Stimulated activated effector memory CD8-positive, alpha-beta T cell treated with anti-CD3 and anti-CD28 coated beads, Interleukin-12 subunit alpha, Interleukin-12 subunit beta, amount 100 ng/mL, for 72 hours (primary cell): ENCODE data around the gene SYNE4.
"Not testable (repeated sequence)": the region's sequence is repeated elsewhere in the genome, so short reads cannot be mapped to it uniquely, and the experiment has no call there.

Experiments
- ATAC-seq: fragments of 150-1000 bp; cut with Tn5 transposase; 2 replicates; pipeline ENCODE4 v1.10.0; 2021
- DNase-seq, 2 donors: peaks; one replicate each; pipeline ENCODE4 v3.0.0; 2021 to 2022; ENCODE audit warnings: low spot score in 2 of 2
- H3K27ac Mint-ChIP-seq: one replicate; pipeline ENCODE4 v1.8.0; 2022; ENCODE audit warnings: mild to moderate bottlenecking, mixed read lengths
- H3K36me3 Mint-ChIP-seq: one replicate; pipeline ENCODE4 v1.8.0; 2022; ENCODE audit warnings: mild to moderate bottlenecking, mixed read lengths
- H3K4me1 Mint-ChIP-seq: one replicate; pipeline ENCODE4 v1.8.0; 2022; ENCODE audit warnings: mixed read lengths
- H3K4me3 Mint-ChIP-seq: one replicate; pipeline ENCODE4 v1.8.0; 2022; ENCODE audit warnings: mild to moderate bottlenecking, mixed read lengths
- H3K9me3 Mint-ChIP-seq: one replicate; pipeline ENCODE4 v1.8.0; 2022; ENCODE audit warnings: mixed read lengths

SYNE4 gene, protein sequence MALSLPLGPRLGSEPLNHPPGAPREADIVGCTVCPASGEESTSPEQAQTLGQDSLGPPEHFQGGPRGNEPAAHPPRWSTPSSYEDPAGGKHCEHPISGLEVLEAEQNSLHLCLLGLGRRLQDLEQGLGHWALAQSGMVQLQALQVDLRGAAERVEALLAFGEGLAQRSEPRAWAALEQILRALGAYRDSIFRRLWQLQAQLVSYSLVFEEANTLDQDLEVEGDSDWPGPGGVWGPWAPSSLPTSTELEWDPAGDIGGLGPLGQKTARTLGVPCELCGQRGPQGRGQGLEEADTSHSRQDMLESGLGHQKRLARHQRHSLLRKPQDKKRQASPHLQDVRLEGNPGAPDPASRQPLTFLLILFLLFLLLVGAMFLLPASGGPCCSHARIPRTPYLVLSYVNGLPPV

DNA sequence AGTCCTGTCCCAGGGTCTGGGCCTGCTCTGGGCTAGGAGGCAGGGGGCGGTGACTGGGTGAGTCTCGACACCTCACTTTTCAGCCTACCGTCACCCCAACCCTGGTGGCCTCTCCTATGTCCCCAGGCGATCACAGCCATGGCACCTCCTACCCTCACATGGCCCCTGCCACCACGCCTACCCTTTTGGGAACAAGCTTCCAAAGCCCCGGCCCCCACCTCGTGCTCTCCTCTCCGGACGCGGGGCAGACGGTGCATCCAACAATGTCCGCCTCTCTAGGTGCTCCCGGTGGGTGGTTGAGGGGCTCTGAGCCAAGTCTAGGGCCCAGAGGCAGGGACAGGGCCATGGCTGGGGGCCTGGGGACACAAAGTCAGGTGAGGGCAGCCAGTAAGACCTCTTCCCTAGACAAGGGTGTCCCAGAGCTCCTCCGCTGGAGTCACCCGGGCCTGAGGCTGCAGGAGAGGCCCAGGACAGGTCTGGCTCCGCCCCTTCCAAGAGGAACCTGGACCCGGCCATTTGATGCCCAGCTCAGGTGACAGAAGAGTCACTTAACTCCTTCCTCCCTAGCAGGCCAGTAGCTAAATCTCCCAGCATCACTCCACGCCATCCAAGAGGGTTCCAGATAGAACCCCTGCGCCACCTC is at the start of gene SYNE4:
Gene SYNE4 (minus strand): TSS at position 478 of the 643 bp plus-strand sequence. CDS start 132 bp downstream, at position 346.
- no peak within 1 kb of the TSS for H3K27ac Mint-ChIP-seq
- H3K4me1 Mint-ChIP-seq: peaks cover 37% of the 10 kb centered on the region
- no peaks in the 10 kb centered on the region for H3K9me3 Mint-ChIP-seq

GRCh38 chr19:36054733-36055686 is 46.4 kb upstream of the SYNE4 start, which contains the start of gene WDR62:
Gene WDR62, plus strand, starts transcription at chr19:36054897. Its CDS starts 75 bp downstream, at chr19:36054972.
- H3K4me1 Mint-ChIP-seq: peaks cover 41% of the 10 kb centered on the region
- H3K27ac Mint-ChIP-seq: peak within 1 kb of the TSS; percentile 93
- ATAC-seq (peak; percentile 83), DNase-seq (peak in 1 of 2 donors; percentile 92)
- H3K9me3 Mint-ChIP-seq: no peaks in the 10 kb centered on the region
- peaks cover 21% of the 10 kb centered on the region for H3K36me3 Mint-ChIP-seq
- peak within 1 kb of the TSS; percentile 91 for H3K4me3 Mint-ChIP-seq

More for the DNA sequence above, at the start of gene SYNE4:
- ATAC-seq: no peak
- DNase-seq: no peak
- peaks cover 13% of the 10 kb centered on the region for H3K36me3 Mint-ChIP-seq
- peak within 1 kb of the TSS; percentile 47 for H3K4me3 Mint-ChIP-seq

DNA sequence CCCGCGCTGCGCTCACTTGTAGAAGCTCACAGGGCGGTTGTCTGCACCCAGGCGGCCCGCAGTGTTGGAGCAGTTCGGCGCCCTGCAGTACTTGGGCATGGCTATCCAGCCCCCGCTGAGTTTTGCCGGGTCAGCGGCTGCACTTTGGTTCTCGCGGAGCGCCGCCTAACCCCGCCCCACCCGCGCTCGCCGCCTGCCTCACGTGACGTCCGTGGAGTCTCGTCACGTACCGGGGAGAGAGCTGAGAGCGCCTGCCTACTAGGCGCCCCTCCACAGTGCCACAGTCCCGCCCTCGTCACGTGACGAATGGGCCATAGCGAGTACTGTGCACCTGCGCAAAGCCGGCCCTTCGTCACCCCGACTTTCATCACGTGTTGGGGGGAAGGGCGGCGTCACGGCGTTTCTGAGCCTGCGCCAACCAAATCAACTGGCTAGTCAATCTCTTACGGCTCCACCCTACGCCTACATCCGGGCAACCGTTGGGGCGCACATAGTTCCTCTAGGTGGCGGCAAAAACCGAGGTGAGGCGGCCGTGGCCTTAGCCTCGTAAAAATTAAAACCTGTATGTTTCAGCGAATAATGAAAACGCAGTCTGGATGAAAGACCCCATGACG is 45.6 kb upstream of the SYNE4 start, which contains the start of gene THAP8:
Gene THAP8 (minus strand): TSS at position 167 of the 614 bp plus-strand sequence. CDS start 68 bp downstream, at position 99.
- ATAC-seq (peak; percentile 92), DNase-seq (peak; percentile 96 to 100)
- H3K4me1 Mint-ChIP-seq: peaks cover 41% of the 10 kb centered on the region
- peak within 1 kb of the TSS; percentile 91 for H3K4me3 Mint-ChIP-seq
- peak within 1 kb of the TSS; percentile 93 for H3K27ac Mint-ChIP-seq
- H3K9me3 Mint-ChIP-seq: no peaks in the 10 kb centered on the region
- peaks cover 18% of the 10 kb centered on the region for H3K36me3 Mint-ChIP-seq

DNA sequence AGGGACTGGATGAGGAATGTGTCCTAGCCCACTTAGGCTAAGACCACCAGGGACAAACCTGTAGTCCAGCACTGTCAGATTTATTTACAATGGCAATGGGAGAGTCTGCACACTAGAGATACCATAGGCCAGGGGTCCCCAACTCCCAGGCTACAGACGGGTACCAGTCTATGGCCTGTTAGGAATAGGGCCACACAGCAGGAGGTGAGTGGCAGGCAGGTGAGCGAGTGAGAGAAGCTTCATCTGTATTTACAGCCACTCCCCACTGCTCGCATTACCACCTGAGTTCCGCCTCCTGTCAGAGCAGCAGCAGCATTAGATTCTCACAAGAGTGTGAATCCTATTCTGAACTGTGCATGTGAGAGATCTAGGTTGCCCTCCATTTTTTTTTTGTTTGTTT is 43.0 kb upstream of the SYNE4 start:
- DNase-seq (no peak), ATAC-seq (no peak)
- Mint-ChIP-seq H3K9me3 (no peaks in the 10 kb centered on the region), H3K36me3 (peaks cover 15% of the 10 kb centered on the region), H3K4me3 (peak overlapping the region; percentile 1), H3K4me1 (peaks cover 37% of the 10 kb centered on the region), H3K27ac (peak overlapping the region; percentile 84)

GRCh38 chr19:36051236-36051635 is 42.6 kb upstream of the SYNE4 start:
- DNase-seq: no peak
- ATAC-seq: no peak
- Mint-ChIP-seq H3K4me1 (peaks cover 34% of the 10 kb centered on the region), H3K27ac (peak overlapping the region; percentile 84), H3K36me3 (peaks cover 15% of the 10 kb centered on the region), H3K9me3 (no peaks in the 10 kb centered on the region), H3K4me3 (peak overlapping the region; percentile 1)

GRCh38 chr19:36049080-36049698 is 40.6 kb upstream of the SYNE4 start:
- Mint-ChIP-seq H3K4me1 (peaks cover 21% of the 10 kb centered on the region), H3K27ac (no peak overlapping the region), H3K4me3 (no peak overlapping the region), H3K36me3 (peaks cover 7% of the 10 kb centered on the region), H3K9me3 (no peaks in the 10 kb centered on the region)
- ATAC-seq: no peak
- DNase-seq: no peak

- Mint-ChIP-seq H3K36me3 (peaks cover 5% of the 10 kb centered on the region), H3K4me3 (no peak overlapping the region), H3K27ac (no peak overlapping the region), H3K9me3 (no peaks in the 10 kb centered on the region), H3K4me1 (peaks cover 12% of the 10 kb centered on the region)
- ATAC-seq (no peak), DNase-seq (no peak)
Observed at GRCh38 chr19:36047835-36048234, 39.2 kb upstream of the SYNE4 start.

GRCh38 chr19:36046443-36047050 is 37.9 kb upstream of the SYNE4 start:
- no peak for ATAC-seq
- Mint-ChIP-seq H3K9me3 (no peaks in the 10 kb centered on the region), H3K36me3 (peaks cover 5% of the 10 kb centered on the region), H3K4me3 (no peak overlapping the region), H3K4me1 (peaks cover 11% of the 10 kb centered on the region), H3K27ac (no peak overlapping the region)
- no peak for DNase-seq

- no peaks in the 10 kb centered on the region for H3K9me3 Mint-ChIP-seq
- DNase-seq: no peak
- no peak overlapping the region for H3K27ac Mint-ChIP-seq
- no peak for ATAC-seq
- no peaks in the 10 kb centered on the region for H3K4me1 Mint-ChIP-seq
- H3K4me3 Mint-ChIP-seq: no peak overlapping the region
- peaks cover 7% of the 10 kb centered on the region for H3K36me3 Mint-ChIP-seq
Observed at GRCh38 chr19:36043952-36044351, 35.3 kb upstream of the SYNE4 start.

DNA sequence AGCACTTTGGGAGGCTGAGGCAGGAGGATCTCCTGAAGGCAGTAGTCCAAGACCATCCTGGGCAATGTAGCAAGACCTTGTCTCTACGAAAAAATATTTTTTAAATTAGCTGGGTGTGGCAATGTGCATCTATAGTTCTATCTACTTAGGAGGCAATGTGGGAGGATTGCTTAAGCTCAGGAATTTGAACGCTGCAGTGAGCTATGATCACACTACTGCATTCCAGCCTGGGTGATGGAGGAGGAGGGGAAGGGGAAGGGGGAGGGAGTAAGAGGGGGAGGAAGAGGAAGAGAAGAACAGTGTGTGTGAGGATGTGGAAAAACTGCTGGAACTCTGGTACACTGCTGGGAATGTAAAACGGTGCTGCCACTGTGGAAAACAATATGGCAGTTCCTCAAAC is 33.2 kb upstream of the SYNE4 start:
- ATAC-seq: no peak
- H3K27ac Mint-ChIP-seq: peak overlapping the region; percentile 34
- H3K9me3 Mint-ChIP-seq: no peaks in the 10 kb centered on the region
- H3K4me1 Mint-ChIP-seq: peaks cover 6% of the 10 kb centered on the region
- no peak overlapping the region for H3K4me3 Mint-ChIP-seq
- peaks cover 8% of the 10 kb centered on the region for H3K36me3 Mint-ChIP-seq
- DNase-seq: no peak

DNA sequence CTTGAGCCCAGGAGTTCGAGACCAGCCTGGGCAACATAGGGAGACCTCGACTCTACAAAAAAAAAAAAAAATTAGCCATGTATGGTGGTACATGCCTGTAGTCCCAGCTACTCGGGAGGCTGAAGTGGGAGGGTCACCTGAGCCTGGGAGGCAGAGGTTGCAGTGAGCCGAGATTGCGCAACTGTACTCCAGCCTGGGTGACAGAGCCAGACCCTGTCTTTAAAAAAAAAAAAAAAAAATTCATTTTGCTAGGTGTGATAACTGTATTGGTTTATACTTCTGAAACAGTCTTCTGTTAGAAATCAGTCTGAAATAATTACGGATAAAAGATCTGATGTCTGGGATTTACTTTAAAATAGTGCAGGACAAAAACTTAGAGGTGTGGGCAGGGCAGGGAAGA is 32.5 kb upstream of the SYNE4 start:
- H3K36me3 Mint-ChIP-seq: peaks cover 11% of the 10 kb centered on the region
- H3K4me3 Mint-ChIP-seq, ATAC-seq, H3K4me1 Mint-ChIP-seq, DNase-seq, H3K9me3 Mint-ChIP-seq: not testable (repeated sequence)
- H3K27ac Mint-ChIP-seq: peak overlapping the region; percentile 34

GRCh38 chr19:36040495-36040894 is 31.9 kb upstream of the SYNE4 start:
- no peaks in the 10 kb centered on the region for H3K9me3 Mint-ChIP-seq
- DNase-seq: no peak
- peaks cover 15% of the 10 kb centered on the region for H3K4me1 Mint-ChIP-seq

DNA sequence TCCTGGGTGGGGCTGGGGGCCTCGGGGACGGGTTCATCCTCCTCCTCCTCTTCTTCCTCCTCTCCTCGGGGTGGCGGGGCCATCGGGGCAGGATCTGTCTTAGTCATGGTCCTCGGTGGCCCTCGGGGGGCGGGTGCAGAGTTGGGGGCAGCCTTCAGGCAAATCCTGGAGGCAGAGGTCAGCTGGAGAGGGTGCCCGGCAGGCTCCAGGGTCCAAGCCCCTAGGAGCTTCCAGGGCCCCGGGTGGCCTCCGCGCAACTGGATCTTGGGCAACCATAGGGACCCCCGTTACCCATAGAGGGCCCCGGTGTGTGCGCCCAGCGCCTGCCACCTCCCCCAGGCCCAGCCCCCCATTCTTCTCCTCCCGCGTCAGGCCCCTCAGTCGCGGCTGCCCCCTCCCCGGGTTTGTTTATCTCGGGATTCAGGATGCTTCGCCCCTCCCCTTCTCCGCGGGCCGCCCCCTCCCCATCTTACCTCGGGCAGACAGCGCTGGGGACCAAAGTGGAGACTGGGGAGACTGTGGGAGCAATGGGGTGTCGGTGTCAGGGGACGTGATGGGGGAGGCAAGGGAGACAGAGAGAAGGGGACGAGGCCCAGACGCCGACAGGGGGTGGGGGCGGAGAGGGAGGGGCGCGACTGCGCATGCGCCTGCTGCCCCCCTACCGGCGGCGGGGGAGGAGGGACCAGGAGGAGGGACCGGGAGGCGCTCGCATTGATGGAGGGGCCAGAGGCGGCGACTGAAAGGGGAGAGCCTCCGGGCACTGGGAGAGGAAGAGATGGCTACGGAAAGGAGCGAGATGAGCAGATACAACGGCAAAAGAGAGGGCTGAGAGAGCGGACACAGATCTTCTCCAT is 23.9 kb upstream of the SYNE4 start, which contains the start of gene CLIP3:
Gene CLIP3 (minus strand): TSS at position 623 of the 854 bp plus-strand sequence. CDS start 516 bp downstream, at position 107.
- peak within 1 kb of the TSS; percentile 48 for H3K4me3 Mint-ChIP-seq
- peaks cover 33% of the 10 kb centered on the region for H3K4me1 Mint-ChIP-seq
- H3K27ac Mint-ChIP-seq: peak within 1 kb of the TSS; percentile 34
- ATAC-seq (peak; percentile 40), DNase-seq (no peak)
- H3K9me3 Mint-ChIP-seq: no peaks in the 10 kb centered on the region
- peaks cover 35% of the 10 kb centered on the region for H3K36me3 Mint-ChIP-seq

More at GRCh38 chr19:36040495-36040894, 31.9 kb upstream of the SYNE4 start:
- ATAC-seq: no peak
- H3K4me3 Mint-ChIP-seq: no peak overlapping the region
- H3K36me3 Mint-ChIP-seq: peaks cover 11% of the 10 kb centered on the region
- no peak overlapping the region for H3K27ac Mint-ChIP-seq
